ENCODE data around the gene CIB2.

- TF ChIP-seq ZFP3 (CRISPR knock-in tag; IDR thresholded peaks at IDR 0.05) (no peak), POU6F1 (CRISPR knock-in tag; IDR thresholded peaks at IDR 0.05; ENCODE audit: borderline replicate concordance, low read depth) (no peak), TCF4 (CRISPR knock-in tag; IDR thresholded peaks at IDR 0.05; ENCODE audit: borderline replicate concordance) (no peak), ZC3H10 (CRISPR knock-in tag; IDR thresholded peaks at IDR 0.05) (no peak), ZNF565 (CRISPR knock-in tag; conservative IDR thresholded peaks at IDR 0.05; ENCODE audit: low read depth) (no peak)
Observed at GRCh38 chr15:78155355-78155939, 24.2 kb upstream of the CIB2 start.
